ENCODE results near the gene PTPN1.

PTPN1 gene

GRCh38 chr20:50518270-50518721 is 8.1 kb downstream of the PTPN1 start:
- H3K27me3 ChIP-seq = no peaks in the 10 kb centered on the region
- H3K9me3 ChIP-seq = no peaks in the 10 kb centered on the region
- no peak overlapping the region for H3K4me3 ChIP-seq (ENCODE audit: low read depth, low read length)
- TF ChIP-seq CTCF (IDR thresholded peaks at IDR 0.05; ENCODE audit: low read depth, low read length) = no peak
- no peaks in the 10 kb centered on the region for H3K4me1 ChIP-seq
- DNase-seq = no peak
- no peaks in the 10 kb centered on the region; the same call in 1 of the 2 replicates for H3K36me3 ChIP-seq

- Histone ChIP-seq H3K9me3 (no peaks in the 10 kb centered on the region), H3K4me1 (no peaks in the 10 kb centered on the region), H3K27me3 (no peaks in the 10 kb centered on the region), H3K4me3 (ENCODE audit: low read depth, low read length) (no peak overlapping the region), H3K36me3 (no peaks in the 10 kb centered on the region; the same call in 1 of the 2 replicates)
- TF ChIP-seq CTCF (IDR thresholded peaks at IDR 0.05; ENCODE audit: low read depth, low read length) = no peak
- no peak for DNase-seq
These were observed 9.0 kb downstream of the PTPN1 start for GRCh38 chr20:50519036-50519762.

- H3K4me1 ChIP-seq = no peaks in the 10 kb centered on the region
- DNase-seq = no peak
- no peaks in the 10 kb centered on the region for H3K9me3 ChIP-seq
- H3K27me3 ChIP-seq = no peaks in the 10 kb centered on the region
- TF ChIP-seq CTCF (IDR thresholded peaks at IDR 0.05; ENCODE audit: low read depth, low read length) = no peak
- no peaks in the 10 kb centered on the region; the same call in 1 of the 2 replicates for H3K36me3 ChIP-seq
- H3K4me3 ChIP-seq (ENCODE audit: low read depth, low read length) = no peak overlapping the region
These were observed 10.2 kb downstream of the PTPN1 start for GRCh38 chr20:50520222-50520880.

GRCh38 chr20:50521221-50522052 is 11.3 kb downstream of the PTPN1 start:
- no peak for TF ChIP-seq CTCF (IDR thresholded peaks at IDR 0.05; ENCODE audit: low read depth, low read length)
- no peaks in the 10 kb centered on the region for H3K4me1 ChIP-seq
- H3K36me3 ChIP-seq = no peaks in the 10 kb centered on the region; the same call in 1 of the 2 replicates
- H3K9me3 ChIP-seq = no peaks in the 10 kb centered on the region
- no peak for DNase-seq
- no peak overlapping the region for H3K4me3 ChIP-seq (ENCODE audit: low read depth, low read length)
- H3K27me3 ChIP-seq = no peaks in the 10 kb centered on the region

GRCh38 chr20:50522053-50522674 is 12.0 kb downstream of the PTPN1 start:
- no peaks in the 10 kb centered on the region; the same call in 1 of the 2 replicates for H3K36me3 ChIP-seq
- no peak for DNase-seq
- H3K4me3 ChIP-seq (ENCODE audit: low read depth, low read length) = no peak overlapping the region
- H3K4me1 ChIP-seq = no peaks in the 10 kb centered on the region
- H3K9me3 ChIP-seq = no peaks in the 10 kb centered on the region
- H3K27me3 ChIP-seq = no peaks in the 10 kb centered on the region
- no peak for TF ChIP-seq CTCF (IDR thresholded peaks at IDR 0.05; ENCODE audit: low read depth, low read length)
